Measurements from ENCODE around the gene SLC26A9. TPM values are rescaled to one million over a fixed set of nuclear protein-coding genes. Genes with fewer than 3 reads are reported as not detected.

The SLC26A9 gene
- total and polyA plus RNA-seq, 2 donors (not counting 1 experiment from before 2014, with no cell fraction given): not detected

DNA sequence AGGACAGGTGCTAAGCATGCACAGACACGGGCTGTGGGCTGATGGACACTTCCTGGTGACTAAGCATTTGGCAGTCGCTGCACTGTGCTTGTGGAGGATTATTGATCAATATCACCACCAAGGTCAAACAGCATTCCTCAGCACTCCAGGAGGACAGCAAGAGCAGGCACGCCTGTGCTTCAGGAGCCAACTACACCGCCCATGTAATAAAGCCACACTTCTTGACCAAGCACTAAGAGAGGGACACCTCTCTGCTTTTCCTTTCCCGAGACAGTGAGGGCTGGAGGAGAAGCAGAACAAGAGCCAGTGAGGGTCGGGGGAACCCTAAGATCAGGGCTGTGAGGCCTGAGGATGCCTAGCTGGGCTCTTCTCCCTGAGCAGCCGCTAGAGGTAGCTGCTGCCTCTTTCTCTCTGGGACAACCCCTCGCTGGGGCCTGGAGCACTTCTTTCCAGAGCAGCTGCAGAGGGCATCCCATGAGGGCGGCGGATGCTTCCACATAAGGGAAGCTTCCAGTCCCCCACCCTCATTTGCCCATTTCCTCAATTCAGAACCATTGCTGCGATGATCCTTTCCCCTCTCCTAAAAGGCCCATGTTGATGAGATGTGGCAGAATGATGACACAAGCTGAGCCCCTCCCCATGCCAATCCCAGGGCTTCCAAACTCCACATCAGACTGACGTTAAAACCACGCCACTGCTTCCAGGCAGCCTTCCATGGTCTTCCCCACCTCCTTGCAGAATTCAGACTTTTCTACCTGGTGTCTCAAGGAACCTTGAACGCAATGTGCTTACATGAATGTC is 40.9 kb upstream of the SLC26A9 start:
- Histone ChIP-seq H3K9ac (ENCODE audit: insufficient read depth, low read length) (no peak overlapping the region), H4K20me1 (ENCODE audit: control insufficient read depth, extremely low read depth, insufficient read depth, low read length) (no peaks in the 10 kb centered on the region), H2AFZ (ENCODE audit: low read length) (no peak overlapping the region), H3K9me3 (ENCODE audit: control insufficient read depth, insufficient read depth, low read depth, low read length) (no peaks in the 10 kb centered on the region), H3K27ac (ENCODE audit: insufficient read depth, low read length) (no peak overlapping the region), H3K4me3 (replicated peaks in 1 of 4; ENCODE audit: control extremely low read depth in 1 of 4, insufficient read depth in 1 of 4, low read depth in 3 of 4, low read length in 4 of 4) (no peak overlapping the region), H3K27me3 (ENCODE audit: control insufficient read depth, insufficient read depth, low read length) (no peaks in the 10 kb centered on the region), H3K4me1 (ENCODE audit: control insufficient read depth, extremely low read depth, insufficient read depth, low read length) (no peaks in the 10 kb centered on the region), H3K79me2 (ENCODE audit: control insufficient read depth, insufficient read depth, low read length) (no peaks in the 10 kb centered on the region), H3K36me3 (ENCODE audit: control insufficient read depth, insufficient read depth, low read length) (no peaks in the 10 kb centered on the region), H3K4me2 (ENCODE audit: extremely low read depth, insufficient read depth, low read length) (no peak overlapping the region)
- peak; percentile 59 to 62 for DNase-seq (ENCODE audit: low read depth in 2 of 2)
- no peak for TF ChIP-seq EZH2 (IDR thresholded peaks at IDR 0.05; ENCODE audit: low read length, missing control alignments)
- TF ChIP-seq, protein P1, sequence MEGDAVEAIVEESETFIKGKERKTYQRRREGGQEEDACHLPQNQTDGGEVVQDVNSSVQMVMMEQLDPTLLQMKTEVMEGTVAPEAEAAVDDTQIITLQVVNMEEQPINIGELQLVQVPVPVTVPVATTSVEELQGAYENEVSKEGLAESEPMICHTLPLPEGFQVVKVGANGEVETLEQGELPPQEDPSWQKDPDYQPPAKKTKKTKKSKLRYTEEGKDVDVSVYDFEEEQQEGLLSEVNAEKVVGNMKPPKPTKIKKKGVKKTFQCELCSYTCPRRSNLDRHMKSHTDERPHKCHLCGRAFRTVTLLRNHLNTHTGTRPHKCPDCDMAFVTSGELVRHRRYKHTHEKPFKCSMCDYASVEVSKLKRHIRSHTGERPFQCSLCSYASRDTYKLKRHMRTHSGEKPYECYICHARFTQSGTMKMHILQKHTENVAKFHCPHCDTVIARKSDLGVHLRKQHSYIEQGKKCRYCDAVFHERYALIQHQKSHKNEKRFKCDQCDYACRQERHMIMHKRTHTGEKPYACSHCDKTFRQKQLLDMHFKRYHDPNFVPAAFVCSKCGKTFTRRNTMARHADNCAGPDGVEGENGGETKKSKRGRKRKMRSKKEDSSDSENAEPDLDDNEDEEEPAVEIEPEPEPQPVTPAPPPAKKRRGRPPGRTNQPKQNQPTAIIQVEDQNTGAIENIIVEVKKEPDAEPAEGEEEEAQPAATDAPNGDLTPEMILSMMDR (conservative IDR thresholded peaks at IDR 0.05 in 1 of 2, IDR thresholded peaks at IDR 0.05 in 1 of 2; ENCODE audit: low read depth in 1 of 2, low read length in 2 of 2): peak; percentile 78 to 93

DNA sequence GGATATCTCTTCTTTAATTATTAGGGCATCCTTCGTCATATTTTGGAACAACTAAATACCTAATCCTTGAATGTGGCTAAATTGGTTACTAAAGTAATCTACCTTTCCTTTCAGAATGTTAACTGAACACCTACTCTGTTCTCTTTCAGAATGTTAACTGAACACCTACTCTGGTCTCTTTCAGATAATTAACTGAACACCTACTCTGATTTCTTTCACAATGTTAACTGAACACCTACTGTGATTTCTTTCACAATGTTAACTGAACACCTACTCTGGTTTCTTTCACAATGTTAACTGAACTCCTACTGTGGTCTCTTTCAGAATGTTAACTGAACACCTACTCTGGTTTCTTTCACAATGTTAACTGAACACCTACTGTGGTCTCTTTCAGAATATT is 38.0 kb upstream of the SLC26A9 start:
- Histone ChIP-seq H3K79me2 (ENCODE audit: control insufficient read depth, insufficient read depth, low read length) (no peaks in the 10 kb centered on the region), H3K9ac (ENCODE audit: insufficient read depth, low read length) (no peak overlapping the region), H3K4me3 (replicated peaks in 1 of 4; ENCODE audit: control extremely low read depth in 1 of 4, insufficient read depth in 1 of 4, low read depth in 3 of 4, low read length in 4 of 4) (no peak overlapping the region), H3K27ac (ENCODE audit: insufficient read depth, low read length) (no peak overlapping the region), H3K9me3 (ENCODE audit: control insufficient read depth, insufficient read depth, low read depth, low read length) (no peaks in the 10 kb centered on the region), H3K4me2 (ENCODE audit: extremely low read depth, insufficient read depth, low read length) (no peak overlapping the region), H3K36me3 (ENCODE audit: control insufficient read depth, insufficient read depth, low read length) (no peaks in the 10 kb centered on the region), H4K20me1 (ENCODE audit: control insufficient read depth, extremely low read depth, insufficient read depth, low read length) (no peaks in the 10 kb centered on the region), H3K4me1 (ENCODE audit: control insufficient read depth, extremely low read depth, insufficient read depth, low read length) (no peaks in the 10 kb centered on the region), H3K27me3 (ENCODE audit: control insufficient read depth, insufficient read depth, low read length) (no peaks in the 10 kb centered on the region), H2AFZ (ENCODE audit: low read length) (no peak overlapping the region)
- DNase-seq (ENCODE audit: low read depth in 2 of 2): no peak
- no peak for TF ChIP-seq EZH2 (IDR thresholded peaks at IDR 0.05; ENCODE audit: low read length, missing control alignments)
- TF ChIP-seq, protein P1 (conservative IDR thresholded peaks at IDR 0.05 in 1 of 2, IDR thresholded peaks at IDR 0.05 in 1 of 2; ENCODE audit: low read depth in 1 of 2, low read length in 2 of 2): no peak

DNA sequence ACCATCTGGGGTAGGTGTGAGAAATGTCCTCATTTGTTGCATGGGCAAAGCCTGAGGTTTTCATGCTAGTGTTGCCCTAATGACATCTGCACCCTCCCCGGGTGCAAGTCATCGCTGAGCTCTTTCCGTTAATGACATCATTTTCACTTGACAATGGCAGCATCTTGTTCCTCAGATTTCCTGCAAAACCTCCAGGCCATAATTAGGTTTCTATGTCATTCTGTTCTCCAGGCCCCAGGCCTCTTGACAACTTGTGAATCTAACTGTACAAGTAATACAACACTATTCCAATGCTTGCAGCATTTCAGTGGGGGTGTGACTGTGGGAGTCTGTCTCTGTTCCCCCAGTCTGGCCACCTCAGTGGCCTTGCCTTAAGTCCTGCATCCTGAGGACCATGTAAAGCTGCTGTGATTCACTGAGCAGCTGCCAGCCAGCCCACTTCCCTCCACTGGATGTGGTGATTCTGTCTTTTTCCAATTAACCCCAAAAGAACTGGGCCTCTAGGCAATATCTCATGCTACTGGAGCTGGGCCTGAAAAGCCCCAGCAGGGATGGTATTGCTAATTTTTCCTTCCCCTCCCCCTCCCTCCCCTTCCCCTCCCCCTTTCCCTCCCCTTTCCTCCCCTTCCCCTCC is 37.1 kb upstream of the SLC26A9 start:
- DNase-seq (ENCODE audit: low read depth in 2 of 2): no peak
- Histone ChIP-seq H3K9ac (ENCODE audit: insufficient read depth, low read length) (no peak overlapping the region), H3K27ac (ENCODE audit: insufficient read depth, low read length) (no peak overlapping the region), H3K4me1 (ENCODE audit: control insufficient read depth, extremely low read depth, insufficient read depth, low read length) (no peaks in the 10 kb centered on the region), H3K4me3 (replicated peaks in 1 of 4; ENCODE audit: control extremely low read depth in 1 of 4, insufficient read depth in 1 of 4, low read depth in 3 of 4, low read length in 4 of 4) (no peak overlapping the region), H3K79me2 (ENCODE audit: control insufficient read depth, insufficient read depth, low read length) (no peaks in the 10 kb centered on the region), H3K9me3 (ENCODE audit: control insufficient read depth, insufficient read depth, low read depth, low read length) (no peaks in the 10 kb centered on the region), H2AFZ (ENCODE audit: low read length) (no peak overlapping the region), H4K20me1 (ENCODE audit: control insufficient read depth, extremely low read depth, insufficient read depth, low read length) (no peaks in the 10 kb centered on the region), H3K4me2 (ENCODE audit: extremely low read depth, insufficient read depth, low read length) (no peak overlapping the region), H3K36me3 (ENCODE audit: control insufficient read depth, insufficient read depth, low read length) (no peaks in the 10 kb centered on the region), H3K27me3 (ENCODE audit: control insufficient read depth, insufficient read depth, low read length) (no peaks in the 10 kb centered on the region)
- TF ChIP-seq, protein P1 (conservative IDR thresholded peaks at IDR 0.05 in 1 of 2, IDR thresholded peaks at IDR 0.05 in 1 of 2; ENCODE audit: low read depth in 1 of 2, low read length in 2 of 2): no peak
- TF ChIP-seq EZH2 (IDR thresholded peaks at IDR 0.05; ENCODE audit: low read length, missing control alignments): no peak
